Gastrocnemius medialis (tissue), 4 donors: ENCODE results near the gene STAG1. TPM values are rescaled to one million over a fixed set of nuclear protein-coding genes. Genes with fewer than 3 reads are reported as not detected.

Experiments used
- ATAC-seq, 2 donors: fragments of 150-250 bp; one replicate each; pipeline ENCODE4 v1.9.1; 2016
- DNase-seq, 2 donors: peaks; one replicate each; pipeline ENCODE4 v3.0.0-alpha.2; 2019
- H3K27ac ChIP-seq, 4 donors: fragments of 200-600 bp; sonication (generic); 1 replicate in 1 of 4; 2 replicates in 3 of 4; pipeline ENCODE4 v1.5.1; 2016 to 2018; ENCODE audit warnings: mild to moderate bottlenecking in 2 of 4, moderate library complexity in 1 of 4
- H3K27me3 ChIP-seq, 3 donors: fragments of 200-600 bp; sonication (generic) in 2 of 3; 1 replicate in 1 of 3; 2 replicates in 2 of 3; pipeline versions ENCODE4 v1.5.1 to v1.6.0; 2016 to 2019; ENCODE audit warnings: mild to moderate bottlenecking in 1 of 3, moderate library complexity in 1 of 3
- H3K36me3 ChIP-seq, 2 donors: fragments of 200-600 bp; sonication (generic) in 1 of 2; one replicate each; pipeline ENCODE4 v1.5.1; 2017 to 2018
- H3K4me1 ChIP-seq, 2 donors: fragments of 200-600 bp; sonication (generic) in 1 of 2; one replicate each; pipeline ENCODE4 v1.5.1; 2016 to 2017; ENCODE audit warnings: mild to moderate bottlenecking in 2 of 2
- H3K4me3 ChIP-seq, 4 donors: fragments of 200-600 bp; sonication (generic) in 3 of 4; 1 replicate in 1 of 4; 2 replicates in 3 of 4; pipeline ENCODE4 v1.5.1; 2016 to 2019; ENCODE audit warnings: mild to moderate bottlenecking in 2 of 4
- H3K9me3 ChIP-seq, 3 donors: fragments of 200-600 bp; sonication (generic) in 2 of 3; 1 replicate in 1 of 3; 2 replicates in 2 of 3; pipeline ENCODE4 v1.5.1; 2016 to 2019
- CTCF ChIP-seq, 5 experiments: fragments of 450-650 bp in 3 of 5; fragments of 200-600 bp in 2 of 5; sonication (generic) in 2 of 5; IDR thresholded peaks in 4 of 5; conservative IDR thresholded peaks in 1 of 5; 1 replicate in 4 of 5; 2 replicates in 1 of 5; pipeline ENCODE4 v1.5.1; 2016 to 2019; ENCODE audit warnings: antibody characterized with exemption in 5 of 5, mild to moderate bottlenecking in 3 of 5, moderate library complexity in 3 of 5
- POLR2A ChIP-seq, 2 donors: fragments of 450-650 bp; IDR thresholded peaks; one replicate each; pipeline ENCODE4 v1.6.1; 2017; ENCODE audit warnings: antibody characterized with exemption in 2 of 2, mild to moderate bottlenecking in 2 of 2, moderate library complexity in 2 of 2
- in situ Hi-C, 4 donors: fragments of 200-750 bp; cut with MboI; loops; one replicate each; pipeline versions ENCODE4 v1.15.0 to v1.8.0; 2017; ENCODE audit warnings: low sequenced_read_pairs in 4 of 4
- intact Hi-C: fragments of 100-400 bp; cut with DNase I; formaldehyde crosslinking; loops from one replicate; pipeline ENCODE4 v1.15.1; 2023; ENCODE audit warnings: low total_unique reads
- total RNA-seq, 4 donors: library from RNA; depleted of rRNA; stranded (reverse); fragments of >200 nt; gene quantifications; one replicate each; pipeline versions ENCODE4 v1.1.0 to v1.2.3, GENCODE V29; 2016

Gene STAG1
- total RNA-seq, 4 donors from 2014 or later: 22.2 to 26.2 (median 23.7) TPM

GRCh38 chr3:136788154-136788553, 36.0 kb upstream of the STAG1 start:
- peaks cover 15 to 17% of the 10 kb centered on the region in 2 donors for H3K4me1 ChIP-seq
- DNase-seq: no peak
- H3K9me3 ChIP-seq: no peaks in the 10 kb centered on the region
- H3K27ac ChIP-seq: peak overlapping the region in 2 of 4 donors; percentile 3 to 56
- in situ Hi-C loops: no loop called here
- ATAC-seq: no peak
- intact Hi-C loops: no loop called here
- no peak overlapping the region for H3K4me3 ChIP-seq
- H3K36me3 ChIP-seq: no peaks in the 10 kb centered on the region
- no peak for TF ChIP-seq CTCF (IDR thresholded peaks at IDR 0.05 in 4 of 5, conservative IDR thresholded peaks at IDR 0.05 in 1 of 5)
- no peak for TF ChIP-seq POLR2A (IDR thresholded peaks at IDR 0.05)
- H3K27me3 ChIP-seq: no peaks in the 10 kb centered on the region

GRCh38 chr3:136787349-136787748, 35.2 kb upstream of the STAG1 start:
- Histone ChIP-seq H3K36me3 (no peaks in the 10 kb centered on the region), H3K4me1 (peaks cover 15 to 17% of the 10 kb centered on the region in 2 donors), H3K4me3 (no peak overlapping the region), H3K9me3 (no peaks in the 10 kb centered on the region), H3K27me3 (no peaks in the 10 kb centered on the region), H3K27ac (peak overlapping the region; percentile 3 to 58 (median 46))
- intact Hi-C loops: no loop called here
- in situ Hi-C loops: no loop called here
- ATAC-seq: peak; percentile 85 to 92
- DNase-seq: peak; percentile 32 to 50
- no peak for TF ChIP-seq CTCF (IDR thresholded peaks at IDR 0.05 in 4 of 5, conservative IDR thresholded peaks at IDR 0.05 in 1 of 5)
- TF ChIP-seq POLR2A (IDR thresholded peaks at IDR 0.05): no peak

- in situ Hi-C loops (no loop called here), intact Hi-C loops (no loop called here)
- no peak overlapping the region for H3K4me3 ChIP-seq
- H3K4me1 ChIP-seq: peaks cover 15 to 17% of the 10 kb centered on the region in 2 donors
- H3K36me3 ChIP-seq: no peaks in the 10 kb centered on the region
- H3K9me3 ChIP-seq: no peaks in the 10 kb centered on the region
- ATAC-seq (peak in 1 of 2 donors; percentile 28), DNase-seq (peak in 1 of 2 donors; percentile 22)
- TF ChIP-seq POLR2A (IDR thresholded peaks at IDR 0.05): no peak
- no peak for TF ChIP-seq CTCF (IDR thresholded peaks at IDR 0.05 in 4 of 5, conservative IDR thresholded peaks at IDR 0.05 in 1 of 5)
- H3K27me3 ChIP-seq: no peaks in the 10 kb centered on the region
- no peak overlapping the region for H3K27ac ChIP-seq
Measured at GRCh38 chr3:136783708-136784191, 31.6 kb upstream of the STAG1 start.

GRCh38 chr3:136780741-136781140, 28.6 kb upstream of the STAG1 start:
- in situ Hi-C loops: no loop called here
- intact Hi-C loops: no loop called here
- no peak for DNase-seq
- Histone ChIP-seq H3K9me3 (no peaks in the 10 kb centered on the region), H3K27ac (no peak overlapping the region), H3K4me1 (no peaks in the 10 kb centered on the region), H3K27me3 (no peaks in the 10 kb centered on the region), H3K4me3 (no peak overlapping the region), H3K36me3 (no peaks in the 10 kb centered on the region)
- no peak for TF ChIP-seq POLR2A (IDR thresholded peaks at IDR 0.05)
- no peak for TF ChIP-seq CTCF (IDR thresholded peaks at IDR 0.05 in 4 of 5, conservative IDR thresholded peaks at IDR 0.05 in 1 of 5)
- ATAC-seq: no peak

GRCh38 chr3:136778865-136779264, 26.7 kb upstream of the STAG1 start:
- Histone ChIP-seq H3K9me3 (no peaks in the 10 kb centered on the region), H3K4me1 (no peaks in the 10 kb centered on the region), H3K4me3 (no peak overlapping the region), H3K36me3 (no peaks in the 10 kb centered on the region), H3K27ac (no peak overlapping the region), H3K27me3 (no peaks in the 10 kb centered on the region)
- ATAC-seq (no peak), DNase-seq (no peak)
- intact Hi-C loops: no loop called here
- TF ChIP-seq POLR2A (IDR thresholded peaks at IDR 0.05) (no peak), CTCF (IDR thresholded peaks at IDR 0.05 in 4 of 5, conservative IDR thresholded peaks at IDR 0.05 in 1 of 5) (no peak)
- in situ Hi-C loops: no loop called here
